ENCODE data around the gene NOP53.

NOP53 gene

GRCh38 chr19:47805313-47805712, 60.0 kb downstream of the NOP53 start:
- DNase-seq (ENCODE audit: low spot score) = no peak

GRCh38 chr19:47806435-47806834, 61.1 kb downstream of the NOP53 start:
- DNase-seq (ENCODE audit: low spot score) = no peak
